H1 (cell line): ENCODE measurements around the gene TRA2A. TPM values are rescaled to one million over a fixed set of nuclear protein-coding genes. Genes with fewer than 3 reads are reported as not detected.

Experiments used
- CTCF ChIA-PET: fragments of 300-600 bp; sonication (Branson Sonifier 250); formaldehyde crosslinking; loops from one replicate; lab custom pipeline; 2021; ENCODE audit not compliant: partially characterized antibody; lab: Charles Lee
- POLR2A ChIA-PET: fragments of 300-600 bp; sonication (Branson Sonifier 250); formaldehyde crosslinking; loops from one replicate; lab custom pipeline; 2021; ENCODE audit warnings: inconsistent platforms; ENCODE audit not compliant: partially characterized antibody; lab: Charles Lee
- DNase-seq, 2 experiments: peaks; one replicate each; pipeline versions ENCODE4 v3.0.0 to v3.0.0-alpha.2; 2010 to 2022; ENCODE audit warnings: low spot score in 2 of 2, low read depth in 1 of 2, mixed read lengths in 1 of 2
- FAIRE-seq: peaks from 2 replicates; lab custom pipeline; 2011; peaks lifted over from hg19 to GRCh38; lab: Jason Lieb, UNC
- H2AFZ ChIP-seq: 2 replicates; pipeline ENCODE4 v1.8.1; 2012; ENCODE audit warnings: low read length, inconsistent platforms
- H2AK5ac ChIP-seq: 2 replicates; pipeline ENCODE4 v1.6.1; 2013; ENCODE audit warnings: low read depth, low read length
- H2BK120ac ChIP-seq: replicated peaks from 2 replicates; pipeline ENCODE3; 2013; ENCODE audit warnings: low read depth, low read length, inconsistent platforms
- H2BK12ac ChIP-seq: 2 replicates; pipeline ENCODE4 v1.6.1; 2013; ENCODE audit warnings: low read depth, low read length
- H2BK15ac ChIP-seq: 2 replicates; pipeline ENCODE4 v1.6.1; 2013; ENCODE audit warnings: low read length
- H2BK20ac ChIP-seq: 2 replicates; pipeline ENCODE4 v1.6.1; 2013; ENCODE audit warnings: low read length
- H2BK5ac ChIP-seq: 2 replicates; pipeline ENCODE4 v1.6.1; 2013; ENCODE audit warnings: low read depth, low read length
- H3K14ac ChIP-seq: 2 replicates; pipeline ENCODE4 v1.6.1; 2013; ENCODE audit warnings: inconsistent platforms; ENCODE audit not compliant: insufficient read length
- H3K18ac ChIP-seq: 2 replicates; pipeline ENCODE4 v1.6.1; 2013; ENCODE audit warnings: low read length; ENCODE audit errors: extremely low read depth
- H3K23ac ChIP-seq: 2 replicates; pipeline ENCODE4 v1.6.1; 2013; ENCODE audit warnings: inconsistent platforms; ENCODE audit not compliant: insufficient read length
- H3K23me2 ChIP-seq: 2 replicates; pipeline ENCODE4 v1.6.1; 2013; ENCODE audit warnings: low read depth, low read length
- H3K27ac ChIP-seq: 2 replicates; pipeline ENCODE4 v1.6.1; 2011; ENCODE audit warnings: low read depth, low read length, inconsistent platforms
- H3K27me3 ChIP-seq, 4 experiments: replicated peaks in 1 of 4; 1 replicate in 1 of 4; 2 replicates in 3 of 4; pipeline versions ENCODE4 v1.6.1 to v1.8.1; 2011 to 2013; ENCODE audit warnings: low read length in 3 of 4, mild to moderate bottlenecking in 3 of 4, inconsistent platforms in 2 of 4, mixed read lengths in 2 of 4, moderate library complexity in 1 of 4; ENCODE audit not compliant: control insufficient read depth in 3 of 4, insufficient read depth in 3 of 4; ENCODE audit errors: extremely low read depth in 1 of 4
- H3K36me3 ChIP-seq, 4 experiments: 2 replicates each; pipeline versions ENCODE4 v1.6.1 to v1.8.1; 2011 to 2013; ENCODE audit warnings: mild to moderate bottlenecking in 4 of 4, low read length in 3 of 4, moderate library complexity in 2 of 4, control low read depth in 1 of 4, inconsistent platforms in 1 of 4; ENCODE audit not compliant: insufficient read depth in 4 of 4, control insufficient read depth in 2 of 4
- H3K4ac ChIP-seq: replicated peaks from 2 replicates; pipeline ENCODE3; 2013; ENCODE audit warnings: low read length, low read depth, mixed read lengths, inconsistent platforms; ENCODE audit not compliant: insufficient read length
- H3K4me1 ChIP-seq, 4 experiments: replicated peaks in 1 of 4; 1 replicate in 1 of 4; 2 replicates in 3 of 4; pipeline versions ENCODE4 v1.6.1 to v1.8.1; 2011 to 2013; ENCODE audit warnings: low read length in 3 of 4, inconsistent platforms in 2 of 4, mixed read lengths in 1 of 4; ENCODE audit not compliant: insufficient read depth in 4 of 4, control insufficient read depth in 3 of 4
- H3K4me2 ChIP-seq, 2 experiments: 2 replicates each; pipeline versions ENCODE4 v1.6.1 to v1.8.1; 2011 to 2013; ENCODE audit warnings: low read depth in 2 of 2, low read length in 2 of 2, control low read depth in 1 of 2, inconsistent platforms in 1 of 2, mild to moderate bottlenecking in 1 of 2; ENCODE audit not compliant: insufficient read depth in 1 of 2
- H3K4me3 ChIP-seq, 4 experiments: fragments of 200-600, 300-600 bp in 1 of 4; sonication (generic), shearing (Covaris generic), sonication (Bioruptor Twin) in 1 of 4; 2 replicates each; pipeline versions ENCODE4 v1.5.1 to v1.8.1; 2011 to 2016; ENCODE audit warnings: low read length in 4 of 4, low read depth in 3 of 4, control low read depth in 2 of 4, inconsistent platforms in 2 of 4, mild to moderate bottlenecking in 2 of 4, mixed read lengths in 1 of 4, moderate library complexity in 1 of 4; ENCODE audit not compliant: insufficient read depth in 2 of 4; ENCODE audit errors: extremely low read depth in 1 of 4
- H3K56ac ChIP-seq: replicated peaks from 2 replicates; pipeline ENCODE3; 2013; ENCODE audit warnings: low read depth, mild to moderate bottlenecking, mixed read lengths, low read length, inconsistent platforms; ENCODE audit not compliant: insufficient read length
- H3K79me1 ChIP-seq: 2 replicates; pipeline ENCODE4 v1.6.1; 2013; ENCODE audit warnings: low read depth, low read length, control low read depth
- H3K79me2 ChIP-seq, 2 experiments: 2 replicates each; pipeline versions ENCODE4 v1.6.1 to v1.8.1; 2012 to 2013; ENCODE audit warnings: low read length in 2 of 2, mild to moderate bottlenecking in 2 of 2, inconsistent platforms in 1 of 2; ENCODE audit not compliant: insufficient read depth in 2 of 2, control insufficient read depth in 1 of 2
- H3K9ac ChIP-seq, 4 experiments: replicated peaks in 1 of 4; 1 replicate in 1 of 4; 2 replicates in 3 of 4; pipeline versions ENCODE4 v1.6.1 to v1.8.1; 2011 to 2013; ENCODE audit warnings: low read depth in 3 of 4, low read length in 3 of 4, control low read depth in 2 of 4, mild to moderate bottlenecking in 2 of 4, moderate library complexity in 2 of 4, inconsistent platforms in 1 of 4; ENCODE audit errors: extremely low read depth in 1 of 4
- H3K9me3 ChIP-seq, 2 experiments: 2 replicates each; pipeline versions ENCODE4 v1.6.1 to v1.8.1; 2012 to 2013; ENCODE audit warnings: mild to moderate bottlenecking in 2 of 2, moderate library complexity in 2 of 2, control low read depth in 1 of 2, inconsistent platforms in 1 of 2, low read depth in 1 of 2, low read length in 1 of 2, mixed read lengths in 1 of 2; ENCODE audit not compliant: insufficient read depth in 2 of 2
- H4K20me1 ChIP-seq, 2 experiments: replicated peaks in 1 of 2; 2 replicates each; pipeline versions ENCODE3 to v1.8.1; 2011 to 2013; ENCODE audit warnings: inconsistent platforms in 2 of 2, low read length in 2 of 2, mild to moderate bottlenecking in 1 of 2; ENCODE audit not compliant: insufficient read depth in 2 of 2, control insufficient read depth in 1 of 2
- H4K5ac ChIP-seq: 2 replicates; pipeline ENCODE4 v1.6.1; 2013; ENCODE audit warnings: low read length, low read depth, mixed read lengths, inconsistent platforms; ENCODE audit not compliant: insufficient read length
- H4K8ac ChIP-seq: 2 replicates; pipeline ENCODE4 v1.8.0; 2013; ENCODE audit warnings: mild to moderate bottlenecking, moderate library complexity, low read length, inconsistent platforms; ENCODE audit not compliant: insufficient read depth; ENCODE audit errors: extremely low read depth
- H4K91ac ChIP-seq: replicated peaks from 2 replicates; pipeline ENCODE3; 2013; ENCODE audit warnings: low read length, mixed read lengths, inconsistent platforms; ENCODE audit not compliant: insufficient read length
- HDAC2 ChIP-seq, 2 experiments: fragments of 300-600 bp in 1 of 2; sonication (generic) in 1 of 2; IDR thresholded peaks; 2 replicates each; pipeline ENCODE4 v1.6.1; 2011 to 2012; ENCODE audit warnings: low read depth in 2 of 2, low read length in 2 of 2, mild to moderate bottlenecking in 2 of 2, moderate library complexity in 2 of 2, borderline replicate concordance in 1 of 2, inconsistent platforms in 1 of 2
- JUND ChIP-seq: IDR thresholded peaks from 2 replicates; pipeline ENCODE4 v1.6.1; 2011; ENCODE audit warnings: mild to moderate bottlenecking, improper control_type of control experiment, low read length
- KDM1A ChIP-seq: fragments of 200-600, 300-600 bp; sonication (generic); IDR thresholded peaks from 2 replicates; pipeline ENCODE4 v1.7.1; 2016; ENCODE audit warnings: mild to moderate bottlenecking, low read length, borderline replicate concordance
- NANOG ChIP-seq: IDR thresholded peaks from 2 replicates; pipeline ENCODE4 v1.6.1; 2011; ENCODE audit warnings: low read length, low read depth, mild to moderate bottlenecking, inconsistent platforms; ENCODE audit not compliant: insufficient read depth, poor library complexity, severe bottlenecking
- POLR2A ChIP-seq, 2 experiments: IDR thresholded peaks; 1 replicate in 1 of 2; 2 replicates in 1 of 2; pipeline ENCODE4 v1.6.1; 2011; ENCODE audit warnings: low read depth in 2 of 2, low read length in 2 of 2, mild to moderate bottlenecking in 2 of 2; ENCODE audit errors: control extremely low read depth in 1 of 2
- POLR2AphosphoS5 ChIP-seq: IDR thresholded peaks from 2 replicates; pipeline ENCODE4 v1.6.1; 2011; ENCODE audit warnings: low read depth, low read length
- SRF ChIP-seq: IDR thresholded peaks from 2 replicates; pipeline ENCODE4 v1.6.1; 2011; ENCODE audit warnings: mild to moderate bottlenecking, low read depth, low read length, moderate library complexity
- TBP ChIP-seq: IDR thresholded peaks from 2 replicates; pipeline ENCODE4 v1.6.1; 2011; ENCODE audit warnings: low read depth, low read length, improper control_type of control experiment
- WGBS, 2 experiments: shearing (Covaris generic) in 1 of 2; methylation state at CpG; one replicate each; pipeline versions ENCODE4 v1.1.6 to v1.1.7; 2013 to 2015; ENCODE audit warnings: low lambda C conversion rate in 2 of 2, mixed read lengths in 2 of 2, inconsistent platforms in 1 of 2, low coverage in 1 of 2, missing lambda C conversion rate in 1 of 2; ENCODE audit not compliant: insufficient replicate concordance in 2 of 2, insufficient coverage in 1 of 2, insufficient read length in 1 of 2; ENCODE audit errors: extremely low coverage in 1 of 2, missing lambda C conversion rate in 1 of 2; 5-methylcytosine and 5-hydroxymethylcytosine counted together
- polyA plus RNA-seq, 7 experiments: library from polyadenylated mRNA; depleted of rRNA in 3 of 7; stranded (reverse) in 5 of 7; unstranded in 2 of 7; fragments of >200 nt in 5 of 7; fragments of 200-250 nt in 2 of 7; gene quantifications; 1 replicate in 5 of 7; 2 replicates in 1 of 7; 4 replicates in 1 of 7; pipeline versions ENCODE4 v1.2.1 to v1.2.3, GENCODE V29; 2011 to 2013; ENCODE audit warnings: missing spikeins in 2 of 7, mixed read lengths in 2 of 7
- total RNA-seq: library from RNA; stranded (reverse); fragmentation: NEBNext Ultra II Directional; extraction: Animal tissue kit (Norgen Biotek cat#: 25700); gene quantifications from 2 replicates; pipeline ENCODE4 v1.2.1, GENCODE V29; 2021

Gene TRA2A
- total and polyA plus RNA-seq, 2 of the 8 experiments (the other 6 are each of a cell fraction or from before 2014, with no cell fraction given), result 116 to 125 TPM

DNA sequence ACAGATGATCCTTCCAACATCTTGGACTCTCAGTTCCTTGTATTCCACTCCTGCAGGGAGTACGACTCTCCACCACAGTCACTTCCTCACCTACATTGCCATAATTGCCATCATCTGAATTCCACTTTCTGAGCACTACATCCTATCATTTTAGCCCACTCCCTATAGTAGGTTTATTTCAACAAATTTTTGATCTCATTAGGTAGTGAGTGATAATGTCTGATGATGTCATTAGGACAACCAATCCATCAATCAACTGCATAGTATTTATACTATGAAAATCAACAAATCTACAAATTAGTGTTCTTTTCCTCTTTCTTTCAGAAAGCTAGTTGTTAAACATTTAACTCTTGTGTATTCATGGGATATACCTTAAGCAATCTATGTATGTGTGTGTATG, 13.7 kb upstream of the TRA2A start:
- FAIRE-seq, result no peak
- POLR2A ChIA-PET, result interaction anchor here (1.1 kb wide), 1 partner anchor 164 kb away, joined by 3 read pairs; the partner anchor contains the start of gene STK31
- WGBS, 2 experiments, result 95% methylated on average over 1 of the region's 1 CpG; no CpG with 5 or more reads in 1 of the 2 experiments

More for the DNA sequence above, 13.7 kb upstream of the TRA2A start:
- no peak overlapping the region for H3K4me3 ChIP-seq
- no peaks in the 10 kb centered on the region for H3K36me3 ChIP-seq
- H3K27me3 ChIP-seq, result no peaks in the 10 kb centered on the region
- H2BK20ac ChIP-seq, result no peak overlapping the region
- H3K79me1 ChIP-seq, result no peaks in the 10 kb centered on the region
- H2BK120ac ChIP-seq, result no peak overlapping the region
- H2BK12ac ChIP-seq, result no peak overlapping the region
- H3K9ac ChIP-seq, result no peak overlapping the region
- peaks cover 0 to 5% of the 10 kb centered on the region in 2 experiments; a peak in 1 of 4 replicates for H3K9me3 ChIP-seq
- no peaks in the 10 kb centered on the region for H4K20me1 ChIP-seq
- no peak overlapping the region for H3K4me2 ChIP-seq
- no peak overlapping the region for H4K91ac ChIP-seq
- no peak for DNase-seq
- no peak overlapping the region for H2BK5ac ChIP-seq
- H3K27ac ChIP-seq, result no peak overlapping the region
- no peaks in the 10 kb centered on the region for H3K23me2 ChIP-seq
- no peak overlapping the region for H4K5ac ChIP-seq
- no peak overlapping the region for H3K18ac ChIP-seq
- H3K23ac ChIP-seq, result no peak overlapping the region
- no peak for TF ChIP-seq HDAC2 (IDR thresholded peaks at IDR 0.05; ENCODE audit: borderline replicate concordance in 1 of 2, low read depth in 2 of 2, low read length in 2 of 2)
- no peak for TF ChIP-seq POLR2AphosphoS5
- no peak for TF ChIP-seq KDM1A
- TF ChIP-seq SRF, result no peak
- no peak for TF ChIP-seq NANOG
- no peak for TF ChIP-seq TBP
- TF ChIP-seq POLR2A (IDR thresholded peaks at IDR 0.05; ENCODE audit: control extremely low read depth in 1 of 2, low read depth in 2 of 2, low read length in 2 of 2), result no peak
- no peak for TF ChIP-seq JUND
- H3K4me1 ChIP-seq, result no peaks in the 10 kb centered on the region
- H2AFZ ChIP-seq, result no peak overlapping the region
- H3K79me2 ChIP-seq, result no peaks in the 10 kb centered on the region
- H3K4ac ChIP-seq, result no peak overlapping the region
- H2AK5ac ChIP-seq, result no peak overlapping the region
- CTCF ChIA-PET, result interaction anchor here (0.7 to 5.0 kb wide), 16 partner anchors 8 to 273 kb away, joined by 3 to 26 read pairs (median 4); partner anchors contain the start of gene STK31
- H3K56ac ChIP-seq, result no peak overlapping the region
- no peak overlapping the region for H3K14ac ChIP-seq
- no peak overlapping the region for H2BK15ac ChIP-seq
- H4K8ac ChIP-seq, result no peak overlapping the region
